Glomerular visceral epithelial cell (primary cell): Measurements from ENCODE around the gene RHEB.

Experiments used
- DNase-seq: peaks from one replicate; pipeline ENCODE4 v3.0.0-alpha.2; 2016; ENCODE audit errors: extremely low spot score

Gene RHEB

GRCh38 chr7:151432658-151433521 lies 86.8 kb downstream of the RHEB start:
- no peak for DNase-seq

- DNase-seq = no peak
Observed at GRCh38 chr7:151431768-151432311, 87.9 kb downstream of the RHEB start.

DNA sequence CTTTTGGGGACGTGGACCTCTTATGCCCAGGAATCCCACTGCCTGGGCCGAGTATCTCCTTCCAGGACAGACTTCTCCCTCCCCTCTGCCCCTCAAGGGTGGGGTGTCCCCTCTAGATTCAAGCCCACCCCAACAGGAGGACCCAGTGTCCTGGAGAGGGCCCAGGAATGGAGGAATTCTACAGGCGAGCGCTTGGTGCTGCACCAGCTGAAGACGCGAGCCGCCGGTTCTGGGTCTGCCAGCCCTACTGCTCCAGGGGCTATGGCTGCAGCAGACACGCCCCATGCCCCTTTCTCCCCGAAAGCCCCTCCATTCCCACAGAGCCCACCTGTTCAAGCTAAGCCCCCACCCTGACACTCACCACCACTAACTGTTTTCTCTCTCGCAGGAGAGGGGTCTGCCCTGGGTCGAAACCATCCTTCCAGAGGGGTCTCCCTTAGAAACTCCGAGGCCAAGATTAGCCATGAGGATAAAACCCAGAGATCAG lies 88.4 kb downstream of the RHEB start:
- no peak for DNase-seq

DNA sequence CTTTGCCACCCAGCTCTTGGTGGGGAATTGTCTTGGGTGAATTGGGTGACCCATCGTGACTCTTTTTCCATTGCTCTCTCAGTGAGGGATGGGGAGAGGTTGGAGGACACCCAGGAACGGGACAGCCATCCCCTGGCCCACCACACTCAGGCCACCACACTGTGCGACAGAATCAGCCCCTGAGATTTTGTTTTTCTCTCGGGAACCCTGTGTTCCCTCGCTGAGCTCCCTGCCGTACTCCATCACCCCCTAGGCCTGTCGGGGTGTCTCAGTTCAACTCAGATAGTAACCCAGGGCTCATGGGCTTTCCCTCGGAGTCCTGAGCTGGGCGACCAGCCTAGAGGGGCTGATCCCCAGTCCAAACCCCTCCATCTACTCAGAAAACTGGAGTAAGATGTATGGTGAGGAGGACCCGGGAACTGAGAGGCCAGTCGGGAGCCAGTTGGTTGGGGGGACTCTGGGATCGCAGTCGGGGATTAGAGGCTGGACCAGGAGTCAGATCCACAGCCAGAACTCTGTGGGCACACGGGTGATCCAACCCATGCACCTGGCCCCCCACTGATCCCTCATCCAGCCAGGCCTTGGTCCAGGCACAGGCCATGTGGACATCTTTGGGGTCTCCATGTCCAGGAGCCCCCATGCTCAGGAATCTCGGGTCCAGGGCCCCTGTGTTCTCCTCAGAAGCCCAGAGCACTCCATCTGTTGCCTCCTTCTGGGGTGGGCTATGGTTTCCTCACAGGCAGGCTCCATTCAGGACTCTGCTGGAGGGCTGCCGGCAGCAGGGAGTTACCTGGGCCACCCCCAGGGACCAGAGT lies 89.1 kb downstream of the RHEB start:
- no peak for DNase-seq

GRCh38 chr7:151429560-151430331 lies 89.9 kb downstream of the RHEB start:
- no peak for DNase-seq

DNA sequence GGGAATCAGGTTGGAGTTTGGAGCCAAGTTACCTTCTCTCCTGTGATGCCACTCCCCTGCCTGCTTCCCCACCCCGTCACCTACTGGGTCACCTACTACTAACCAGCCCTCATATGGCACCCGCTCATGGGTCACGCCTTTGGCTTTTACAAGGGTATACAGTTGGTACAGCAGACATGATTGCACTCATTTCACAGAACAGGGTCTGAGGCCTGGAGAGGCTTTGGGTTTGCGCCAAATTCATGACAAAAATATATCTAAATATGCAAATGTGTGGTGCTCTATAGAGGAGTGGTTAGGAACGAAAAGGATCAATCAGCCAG lies 90.5 kb downstream of the RHEB start:
- no peak for DNase-seq

DNA sequence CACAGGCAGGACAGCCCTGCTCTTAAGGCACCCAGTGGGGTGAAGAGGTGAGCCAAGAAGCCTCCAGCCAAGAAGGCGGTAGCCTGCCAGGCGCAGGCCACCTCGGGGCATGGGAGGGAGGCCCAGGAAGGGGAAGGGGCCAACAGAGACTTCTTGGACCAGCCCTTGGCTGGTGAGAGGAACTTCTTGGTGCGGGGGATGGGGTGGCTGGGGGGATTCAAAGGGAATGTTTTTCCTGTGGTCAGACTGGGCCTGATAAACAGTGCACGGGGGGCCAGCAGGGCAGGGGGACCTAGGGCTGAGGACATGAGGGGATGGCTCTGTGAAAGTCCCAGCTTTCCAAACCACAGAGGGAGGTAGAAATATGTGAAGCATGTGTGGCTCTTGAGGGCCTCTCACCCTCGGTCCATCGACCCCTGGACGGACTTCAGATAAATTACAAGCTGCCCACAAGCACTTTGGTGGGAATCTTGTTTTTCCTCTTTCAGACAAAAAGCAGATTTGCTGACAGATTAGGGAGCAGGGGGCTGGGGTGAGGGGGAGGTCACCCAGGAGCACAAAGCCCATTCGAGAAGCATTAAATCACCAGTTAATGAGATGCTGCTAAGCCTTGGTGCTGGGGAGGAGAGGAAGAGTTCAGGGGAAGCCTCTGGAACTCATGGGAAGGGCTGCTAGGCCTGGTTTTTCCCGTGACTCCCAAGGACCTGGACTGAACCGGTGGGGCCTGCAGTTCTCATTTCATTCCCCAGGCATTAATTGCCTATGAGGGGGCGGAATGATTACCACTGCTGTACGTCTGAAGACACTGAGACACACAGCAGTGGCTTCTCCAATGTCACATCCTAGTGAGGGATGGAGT lies 91.1 kb downstream of the RHEB start:
- peak; percentile 73 for DNase-seq

DNA sequence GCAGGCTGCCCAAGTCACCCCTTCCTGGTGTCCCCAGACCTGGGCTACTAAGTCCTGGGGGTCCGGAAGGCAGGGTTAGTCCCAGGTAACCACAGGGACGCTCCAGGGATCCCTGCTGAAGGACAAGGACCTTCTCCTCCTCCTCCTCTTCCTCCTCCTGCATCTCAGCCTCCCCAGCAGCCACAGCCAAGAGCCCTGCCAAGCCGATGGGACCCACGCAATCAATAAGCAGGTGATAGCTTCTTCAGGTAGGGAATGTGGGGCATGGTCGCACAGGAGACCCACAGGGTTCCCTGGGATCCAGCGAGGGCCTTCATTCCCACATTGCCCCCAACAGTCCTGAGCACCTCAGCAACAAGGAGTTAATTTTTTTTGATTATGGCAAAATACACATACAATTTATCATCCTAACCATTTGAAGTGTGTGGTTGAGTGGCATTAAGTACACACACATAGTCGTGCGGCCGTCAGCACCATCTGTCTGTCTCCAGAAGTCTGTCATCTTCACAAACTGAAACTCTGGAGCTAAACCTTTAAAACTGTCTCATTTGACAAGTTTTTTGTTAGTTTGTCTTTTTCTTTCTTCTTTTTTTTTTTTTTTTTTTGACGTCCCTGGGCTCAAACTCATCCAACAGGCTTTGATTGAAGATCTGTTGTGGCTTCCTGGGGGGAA lies 91.9 kb downstream of the RHEB start:
- DNase-seq = no peak

GRCh38 chr7:151426904-151427704 lies 92.6 kb downstream of the RHEB start:
- DNase-seq = no peak

- DNase-seq = peak; percentile 72
Observed at GRCh38 chr7:151426441-151426903, 93.2 kb downstream of the RHEB start.

DNA sequence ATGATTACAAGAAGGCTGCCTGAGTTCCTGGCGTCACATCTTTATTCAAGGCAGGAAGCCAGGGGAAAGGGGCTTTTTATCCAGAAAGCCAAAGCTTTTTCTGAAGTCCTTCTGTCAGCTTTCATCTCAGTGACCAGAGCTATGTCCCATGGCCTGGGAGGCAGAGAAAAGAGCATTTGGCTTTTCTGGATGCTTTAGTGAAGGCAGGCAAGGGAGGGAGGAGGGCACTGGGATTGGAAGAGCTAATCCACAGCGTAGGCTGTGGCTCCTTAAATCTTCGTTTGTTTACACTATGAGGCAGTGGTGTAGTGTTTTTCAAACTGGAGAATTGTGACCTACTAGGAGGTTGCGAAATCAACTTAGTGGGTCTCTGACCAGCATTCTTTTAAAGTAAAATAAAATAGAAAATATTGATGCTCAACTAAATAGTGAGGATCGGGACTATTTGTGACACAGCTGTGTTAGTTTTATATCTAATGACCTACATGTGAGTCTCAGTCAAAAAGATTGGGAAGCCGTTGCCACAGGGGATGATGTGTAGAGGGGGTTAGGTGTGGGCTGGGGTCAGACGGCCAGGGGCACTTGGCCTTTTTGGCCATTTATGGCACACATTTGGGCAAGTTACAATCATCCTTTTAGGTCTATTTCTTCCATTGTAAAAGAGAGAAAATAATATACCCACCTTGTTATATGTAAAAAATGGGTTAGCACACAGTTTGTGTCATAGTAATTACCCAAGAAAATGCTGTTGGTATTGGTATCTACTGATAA lies 93.8 kb downstream of the RHEB start:
- DNase-seq = no peak

DNA sequence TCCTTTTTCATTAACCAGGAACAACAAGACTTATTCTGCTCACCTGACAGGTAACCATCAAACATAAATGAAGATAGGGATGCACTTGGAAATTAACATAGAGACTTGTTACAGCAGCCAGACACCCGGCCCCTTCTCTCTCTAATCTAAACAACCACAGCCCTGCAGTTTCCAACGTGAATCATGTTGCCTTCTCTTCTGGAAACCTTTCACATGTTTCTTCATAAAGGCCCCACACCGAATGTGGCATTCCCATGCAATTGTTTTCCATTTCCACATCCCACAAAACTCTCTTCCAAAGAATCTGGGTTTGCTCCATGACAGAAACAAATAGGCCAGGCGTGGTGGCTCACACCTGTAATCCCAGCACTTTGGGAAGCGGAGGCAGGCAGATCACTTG lies 94.9 kb downstream of the RHEB start:
- DNase-seq = no peak

- no peak for DNase-seq
Observed at GRCh38 chr7:151423936-151424335, 95.8 kb downstream of the RHEB start.

- DNase-seq = no peak
Observed at GRCh38 chr7:151423226-151423625, 96.5 kb downstream of the RHEB start.

DNA sequence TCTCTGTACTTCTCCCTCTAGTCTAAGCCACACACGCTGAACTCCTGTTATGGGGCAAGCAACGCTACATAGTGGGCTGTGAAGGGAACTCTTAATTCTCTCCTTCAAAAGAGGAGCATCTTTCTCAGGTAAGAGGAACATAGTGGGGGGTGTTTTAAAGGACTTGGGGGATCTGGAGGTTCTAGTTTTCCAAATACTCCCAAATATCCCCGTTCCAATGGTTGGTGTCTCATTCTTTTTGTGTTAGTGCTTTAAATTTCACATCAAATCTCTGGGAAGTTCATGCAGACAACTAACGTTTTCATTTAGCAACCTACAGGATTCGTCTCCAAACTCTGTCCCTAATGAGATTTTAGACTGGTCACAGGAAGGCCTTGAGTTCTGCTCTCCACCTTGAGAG lies 97.5 kb downstream of the RHEB start:
- no peak for DNase-seq

GRCh38 chr7:151420144-151420543 lies 99.6 kb downstream of the RHEB start:
- no peak for DNase-seq

- DNase-seq = no peak
Observed at GRCh38 chr7:151416941-151417315, 102.8 kb downstream of the RHEB start.

DNA sequence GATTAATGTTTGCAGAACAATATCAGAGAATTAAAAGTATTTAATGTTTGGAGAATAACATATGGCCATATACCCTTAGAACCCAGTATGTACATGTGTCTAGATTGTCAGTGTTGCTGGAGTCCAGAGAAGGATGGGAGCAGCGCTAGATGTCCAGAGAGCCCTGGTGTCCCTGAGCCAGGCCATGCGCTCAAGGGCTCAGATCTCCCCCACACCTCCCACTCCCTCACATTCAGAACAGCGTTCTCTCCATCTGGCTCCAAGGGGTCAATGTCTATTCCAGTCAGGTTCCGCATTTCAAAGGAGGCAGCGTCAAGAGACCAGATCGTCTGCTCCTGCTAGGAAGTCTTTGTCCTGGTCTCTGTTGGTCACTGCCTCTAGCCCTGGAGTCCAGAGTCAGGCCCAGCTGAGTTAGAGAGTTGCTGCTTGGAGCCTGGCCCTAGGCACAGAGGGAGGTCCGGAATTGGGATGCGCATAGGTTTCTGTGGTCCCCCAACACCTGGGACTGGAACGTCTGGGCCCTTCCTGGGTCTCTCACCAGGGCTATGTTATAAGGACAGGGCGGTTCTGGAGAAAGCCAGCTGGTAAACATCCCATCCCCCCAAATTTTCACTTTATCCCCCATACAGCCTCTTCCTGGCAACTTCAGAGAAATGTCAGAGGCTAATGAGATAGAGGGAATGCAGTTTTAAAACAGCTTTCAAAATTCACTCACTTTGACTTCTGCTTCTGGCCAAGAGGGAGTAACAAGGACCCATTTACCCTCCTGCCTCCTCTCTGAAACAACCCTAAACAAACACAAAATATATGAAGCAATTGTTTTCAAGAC lies 103.4 kb downstream of the RHEB start:
- no peak for DNase-seq
